Measurements from ENCODE around the gene NRXN2.

DNA sequence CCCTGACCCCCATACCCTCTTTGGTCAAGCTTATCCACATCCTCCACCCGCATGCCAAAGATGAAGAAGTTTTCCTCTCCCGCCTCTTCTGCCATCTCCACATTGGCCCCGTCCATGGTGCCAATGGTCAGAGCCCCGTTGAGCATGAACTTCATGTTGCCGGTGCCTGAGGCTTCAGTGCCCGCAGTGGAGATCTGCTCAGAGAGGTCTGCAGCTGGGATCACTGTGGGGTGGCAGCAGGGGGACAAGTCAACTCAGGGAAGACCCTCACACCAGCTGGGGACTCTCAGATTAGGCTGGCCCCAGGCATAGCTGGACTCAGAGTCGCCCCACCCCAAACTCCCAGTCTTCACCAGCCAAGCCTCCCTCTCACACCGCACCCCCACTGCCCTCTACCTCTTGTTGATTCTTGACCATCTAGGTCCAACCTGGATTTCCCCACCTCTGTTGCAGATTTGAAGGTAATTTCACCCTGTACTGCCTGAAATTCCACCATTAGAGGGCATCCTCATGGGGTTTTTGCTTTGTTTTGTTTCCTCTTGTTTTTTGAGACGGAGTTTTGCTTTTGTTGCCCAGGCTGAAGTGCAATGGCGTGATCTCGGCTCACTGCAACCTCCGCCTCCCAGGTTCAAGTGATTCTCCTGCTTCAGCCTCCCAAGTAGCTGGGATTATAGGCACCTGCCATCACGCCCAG, 27.5 kb upstream of the NRXN2 start:
- TF ChIP-seq CTCF (IDR thresholded peaks at IDR 0.05) (no peak), POLR2A (IDR thresholded peaks at IDR 0.05) (no peak)
